Stimulated activated CD4-positive, alpha-beta T cell treated with anti-CD3 and anti-CD28 coated beads, Interleukin-1b, Interleukin-23, amount 100 ng/mL, for 4 hours (primary cell): ENCODE results near the gene CAMTA1.

Experiments
- DNase-seq, 2 donors: peaks; one replicate each; pipeline ENCODE4 v3.0.0-alpha.2; 2020; ENCODE audit warnings: low read depth in 2 of 2

The CAMTA1 gene

GRCh38 chr1:7513081-7513480 is 727.8 kb downstream of the CAMTA1 start:
- no peak for DNase-seq

DNA sequence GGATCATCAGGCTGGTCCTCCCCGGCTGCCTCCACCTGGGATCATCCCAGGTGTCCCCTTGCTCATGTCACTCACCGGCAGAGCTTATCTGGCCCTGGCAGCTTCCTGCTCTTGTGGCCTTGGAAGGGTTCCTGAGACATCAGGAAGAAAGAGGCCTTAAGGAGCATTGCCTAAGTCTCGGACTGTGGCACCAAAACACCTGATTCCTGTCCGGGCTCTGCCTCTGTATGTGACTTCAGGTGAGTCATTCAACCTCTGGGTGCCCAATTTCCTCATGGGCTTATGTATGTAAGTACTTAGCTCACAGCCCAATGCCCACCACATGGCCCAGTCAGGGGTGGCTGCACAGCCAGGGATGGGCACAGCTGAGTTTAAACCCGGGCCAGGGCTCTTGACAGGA is 729.9 kb downstream of the CAMTA1 start:
- DNase-seq = no peak

DNA sequence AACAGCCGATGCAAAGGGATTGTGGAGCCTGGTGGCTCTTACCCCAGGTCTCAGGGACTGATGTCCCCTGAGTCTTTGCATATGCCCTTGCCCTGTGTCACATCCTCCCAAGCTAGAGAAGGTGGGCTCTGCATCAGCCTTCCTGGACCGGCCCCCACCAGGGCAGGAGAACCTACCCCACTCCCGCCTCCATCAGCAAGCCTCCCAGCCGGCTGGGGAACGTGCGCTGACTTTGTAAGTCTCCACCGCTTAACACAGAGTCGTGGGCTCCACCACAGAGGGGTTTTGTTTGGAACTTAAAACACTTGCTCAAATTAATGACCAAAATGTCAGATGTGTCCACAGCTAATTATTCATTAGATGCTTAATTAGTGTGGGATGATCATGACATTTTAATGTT is 730.6 kb downstream of the CAMTA1 start:
- DNase-seq = no peak

DNA sequence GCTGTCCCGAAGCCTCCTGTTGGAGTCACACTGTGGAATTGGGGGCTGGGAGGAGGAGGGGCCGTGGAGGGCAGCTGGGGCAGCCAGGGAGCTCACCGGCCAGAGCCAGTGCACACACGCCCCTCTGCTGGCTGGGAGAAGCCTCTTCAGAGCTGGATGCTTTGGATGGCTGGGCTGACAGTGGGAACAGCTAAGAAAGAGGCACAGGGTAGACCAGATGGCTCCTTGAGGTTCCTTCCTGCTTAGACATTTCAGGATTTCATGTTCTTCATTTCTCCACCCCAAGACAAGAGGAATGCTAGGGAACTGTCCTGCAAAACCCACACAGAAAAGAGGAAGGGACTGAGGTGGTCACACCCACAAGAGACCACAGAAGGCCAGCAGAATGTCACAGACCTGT is 731.1 kb downstream of the CAMTA1 start:
- DNase-seq = no peak

DNA sequence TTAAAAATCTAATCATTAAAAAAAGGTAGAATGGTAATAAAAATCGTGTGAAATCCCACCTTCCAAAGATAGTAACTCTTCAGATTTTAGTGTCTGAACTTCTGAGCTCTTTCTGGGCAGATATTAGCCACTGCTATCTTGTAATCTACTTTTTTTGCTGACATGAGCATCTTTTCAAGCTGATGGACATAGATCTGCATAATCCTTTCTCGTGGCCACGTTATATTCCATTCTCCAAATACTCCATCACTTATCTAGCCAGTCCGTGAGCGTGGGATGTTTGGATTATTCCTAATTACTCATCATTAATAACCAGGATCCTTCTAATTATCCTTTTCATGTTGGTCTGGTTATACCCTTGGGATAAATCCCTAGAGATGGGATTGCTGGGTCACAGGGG is 731.7 kb downstream of the CAMTA1 start:
- no peak for DNase-seq

DNA sequence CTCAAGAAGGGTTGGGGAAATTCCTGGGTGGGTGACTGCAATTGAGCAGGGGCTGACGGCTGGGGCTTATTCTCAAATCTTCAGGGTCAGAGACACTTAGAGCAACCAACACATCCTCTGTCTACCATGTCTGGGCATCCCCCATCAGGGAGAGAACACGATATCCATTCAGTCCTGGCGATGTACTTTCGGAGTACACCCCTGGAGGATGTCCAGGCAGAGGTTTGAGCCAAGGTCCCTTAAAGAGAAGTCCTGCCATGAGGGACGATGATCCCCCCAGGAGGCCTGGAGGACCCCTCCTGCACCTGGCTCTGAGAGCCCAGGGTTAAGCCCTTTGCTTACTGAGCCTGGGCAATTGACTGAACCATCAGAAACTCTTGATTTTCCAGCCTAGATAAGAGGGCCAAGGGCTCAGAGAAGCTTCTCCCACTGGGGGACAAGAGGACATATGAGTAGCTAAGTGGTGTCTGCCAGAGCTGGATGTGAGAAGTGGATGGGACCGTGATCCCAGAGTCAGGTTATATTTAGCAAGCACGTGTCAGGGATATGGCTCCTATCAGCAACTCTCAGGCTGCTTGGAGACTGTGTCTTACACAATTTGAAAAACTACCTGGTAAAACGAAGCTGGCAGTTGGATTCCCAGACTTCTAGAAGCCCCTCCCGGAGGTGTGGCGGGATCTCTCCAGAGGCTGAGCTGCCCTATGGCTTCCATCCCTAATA is 732.5 kb downstream of the CAMTA1 start:
- no peak for DNase-seq

DNA sequence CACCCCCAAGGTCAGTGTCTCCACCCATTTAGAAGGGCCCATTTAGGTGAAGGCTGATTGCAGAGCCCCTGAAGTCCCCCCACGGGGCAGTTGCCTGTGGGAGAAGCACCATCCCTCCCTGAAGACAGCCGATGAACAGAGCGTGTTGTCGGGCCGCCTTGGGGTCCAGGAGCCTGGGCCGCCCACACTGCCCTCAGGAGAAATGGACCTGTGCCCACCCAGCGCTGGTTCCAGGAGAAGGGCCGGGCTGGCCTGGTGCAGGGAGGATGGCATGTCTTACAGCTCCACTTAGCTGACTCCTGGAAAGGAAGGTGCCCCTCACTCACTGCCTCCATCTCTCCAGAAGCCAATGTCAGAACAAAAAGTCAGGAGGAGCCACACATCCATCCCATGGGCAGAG is 733.2 kb downstream of the CAMTA1 start:
- no peak for DNase-seq

DNA sequence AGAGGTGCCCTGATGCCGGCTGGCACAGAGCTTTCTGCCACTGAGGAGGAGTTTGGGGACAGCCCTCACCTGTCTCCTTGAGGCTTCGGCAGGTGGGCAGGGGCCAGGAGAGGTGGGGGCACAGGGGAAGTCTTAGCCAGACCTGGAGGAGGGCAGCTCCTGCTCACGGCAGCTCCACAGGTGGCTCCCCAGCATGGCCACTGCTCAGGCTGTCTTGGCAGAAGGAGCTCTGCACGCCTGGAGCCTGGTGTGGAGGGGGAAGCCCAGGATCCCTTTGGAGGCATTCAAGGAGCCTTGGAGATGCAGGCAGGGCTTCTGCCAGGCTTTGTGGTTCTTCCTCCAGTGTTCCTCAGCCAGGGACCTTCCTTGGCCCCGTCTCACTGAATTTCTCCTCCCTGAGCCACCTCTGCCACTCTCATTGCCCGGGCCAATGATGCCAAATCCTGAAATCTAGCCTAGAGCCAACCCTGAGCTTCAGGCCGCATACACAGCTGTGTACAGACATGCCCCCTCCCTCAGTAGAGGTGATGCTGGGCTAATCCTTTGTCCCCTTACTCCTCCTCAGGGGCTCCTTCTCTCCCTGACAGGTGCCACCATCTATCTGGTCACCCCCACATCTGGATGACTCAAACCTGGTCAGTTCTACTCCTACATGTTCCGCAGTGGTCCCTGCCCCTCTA is 734.1 kb downstream of the CAMTA1 start:
- no peak for DNase-seq

DNA sequence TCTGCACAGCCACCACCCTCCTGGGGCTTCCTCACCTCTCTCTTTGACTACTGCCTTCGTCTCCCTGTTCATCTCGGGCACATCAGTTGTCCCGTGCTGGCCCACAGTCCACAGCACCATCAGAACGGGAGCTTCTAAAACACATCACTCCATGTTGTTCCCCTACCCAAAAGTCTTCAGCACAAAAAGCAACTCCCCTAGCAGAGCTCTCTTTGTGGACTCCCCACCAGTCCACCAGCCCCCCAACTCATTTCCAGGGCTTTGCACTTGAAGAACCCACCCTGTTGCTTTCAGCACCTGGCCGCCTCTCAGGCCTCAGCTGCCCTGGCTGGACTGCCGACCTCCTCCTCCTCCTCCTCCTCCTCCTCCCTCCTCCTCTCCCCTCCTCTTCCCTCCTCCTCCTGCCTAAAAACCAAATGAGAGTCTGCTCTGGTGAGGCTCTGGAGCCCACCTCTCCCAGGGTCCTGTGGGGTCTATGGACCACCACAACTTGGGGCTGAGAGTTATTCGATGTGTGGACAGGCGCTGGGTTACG is 734.7 kb downstream of the CAMTA1 start:
- no peak for DNase-seq

GRCh38 chr1:7520496-7520895 is 735.2 kb downstream of the CAMTA1 start:
- no peak for DNase-seq

DNA sequence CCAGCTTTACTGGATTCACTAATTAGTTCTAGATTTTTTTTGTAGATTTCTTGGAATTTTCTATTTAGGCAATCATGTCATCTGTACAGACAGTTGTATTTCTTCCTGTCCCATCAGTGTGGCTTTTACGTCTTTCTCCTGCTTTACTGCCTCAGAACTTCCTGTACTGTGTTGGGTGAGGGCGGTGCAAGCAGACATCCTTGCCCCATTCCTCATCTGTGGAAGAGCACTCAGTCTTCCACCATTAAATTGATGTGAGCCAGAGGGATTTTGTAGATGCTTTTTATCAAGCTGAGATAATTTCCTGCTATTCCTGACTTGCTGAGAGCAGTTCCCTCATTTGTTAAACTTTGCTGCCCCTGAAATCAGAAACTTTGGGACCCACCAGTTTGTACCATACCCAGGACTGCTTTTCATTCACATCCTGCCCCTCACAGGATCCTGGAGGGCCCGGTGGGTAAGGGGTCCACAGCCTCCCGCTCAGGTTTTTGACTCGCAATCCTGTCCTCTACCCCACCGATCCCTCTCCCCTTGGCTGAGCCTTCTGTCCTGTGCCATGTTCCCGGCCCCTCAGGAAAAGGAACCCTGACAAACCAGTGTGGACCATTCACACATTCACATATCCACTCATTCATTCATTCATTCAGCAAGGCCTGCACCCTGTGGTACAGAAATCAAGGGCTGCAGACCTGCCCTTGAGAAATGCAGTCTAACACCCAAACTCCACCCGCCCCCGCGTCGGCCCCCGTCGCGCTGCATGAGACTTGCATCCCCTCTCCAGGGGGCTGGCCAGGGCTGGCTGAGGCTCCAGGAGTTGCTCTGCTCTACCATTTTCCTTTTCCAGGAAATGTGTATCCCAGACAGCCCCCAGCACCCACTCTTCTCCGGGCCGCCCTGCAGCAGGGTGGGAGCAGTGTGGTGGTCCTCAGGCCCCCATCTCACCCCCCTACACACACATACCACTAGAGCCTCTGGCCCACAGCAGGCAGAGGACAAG is 739.4 kb downstream of the CAMTA1 start:
- DNase-seq = no peak

GRCh38 chr1:7525338-7526063 is 740.2 kb downstream of the CAMTA1 start:
- DNase-seq = no peak

GRCh38 chr1:7526196-7526866 is 741.1 kb downstream of the CAMTA1 start:
- DNase-seq = no peak

- no peak for DNase-seq
These were observed 741.8 kb downstream of the CAMTA1 start for GRCh38 chr1:7526867-7527732.

- no peak for DNase-seq
These were observed 742.4 kb downstream of the CAMTA1 start for GRCh38 chr1:7527733-7528045.

- DNase-seq = no peak
These were observed 743.3 kb downstream of the CAMTA1 start for GRCh38 chr1:7528386-7529198.

DNA sequence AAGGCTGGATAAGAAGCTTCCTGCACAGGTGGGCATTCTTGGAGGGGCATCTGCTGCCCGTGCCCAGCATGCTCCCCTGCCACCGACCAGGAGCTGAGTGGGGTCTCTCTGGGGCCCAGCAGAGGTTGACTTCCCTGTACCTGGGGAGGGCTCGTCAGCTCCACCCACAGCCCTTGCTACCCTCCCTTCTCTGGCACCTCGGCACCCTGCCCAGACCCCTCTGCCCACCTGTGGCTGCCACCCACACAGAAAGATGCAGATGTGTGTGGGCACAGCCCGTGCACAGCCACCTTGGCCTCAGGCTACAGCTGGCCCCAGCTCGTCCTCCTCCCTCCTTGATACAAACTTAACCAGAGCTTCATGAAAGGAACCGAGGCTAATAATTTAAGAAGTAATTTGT is 744.7 kb downstream of the CAMTA1 start:
- DNase-seq = no peak

DNA sequence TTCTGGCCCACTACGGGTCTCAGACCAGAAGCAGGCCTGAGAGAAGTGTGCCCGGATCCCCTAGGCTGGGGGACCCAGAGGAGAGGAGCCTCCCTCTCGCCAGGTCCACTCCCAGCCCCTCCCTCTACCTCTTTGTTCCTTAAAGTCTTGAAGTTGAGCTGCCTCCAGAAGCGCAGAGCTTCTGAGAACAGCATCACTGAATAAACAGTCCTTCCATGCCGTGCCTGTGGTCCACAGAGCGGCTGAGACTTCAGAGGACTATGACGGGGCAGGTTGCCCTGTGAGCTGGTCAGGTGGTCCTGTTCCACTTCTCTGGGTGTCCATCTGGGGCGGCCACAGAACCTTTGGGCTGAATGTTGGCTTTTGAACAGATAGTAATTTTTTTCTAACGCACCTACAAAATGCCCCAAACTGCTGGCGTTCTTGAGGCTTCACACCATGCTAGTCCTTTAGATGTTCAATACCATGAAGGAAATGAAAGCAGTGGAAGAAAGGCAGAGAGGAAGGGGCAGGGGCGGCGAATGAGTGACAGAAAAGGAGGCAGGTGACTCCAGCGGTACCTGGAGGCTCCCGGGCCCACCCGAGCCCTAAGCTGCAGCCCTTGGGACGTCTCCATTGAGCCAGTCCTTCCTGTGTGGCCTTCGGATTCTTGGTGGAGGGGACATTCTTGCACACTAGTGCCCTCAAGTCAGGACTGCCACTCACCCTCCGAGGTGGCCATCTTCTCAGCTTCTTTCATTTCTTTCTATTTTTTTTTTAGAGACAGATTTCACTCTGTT is 746.5 kb downstream of the CAMTA1 start:
- no peak for DNase-seq
